DMS53 (cell line): ENCODE results near the gene MFN1.
"Not testable (repeated sequence)": the region's sequence is repeated elsewhere in the genome, so short reads cannot be mapped to it uniquely, and the experiment has no call there.

ENCODE experiments used
- DNase-seq: peaks from one replicate; lab custom pipeline; 2025; lab: John Stamatoyannopoulos, UW

The MFN1 gene

GRCh38 chr3:179347345-179348194, at the start of gene MFN1:
Gene MFN1, plus strand, starts transcription at chr3:179347709. Its CDS starts 1,143 bp downstream, at chr3:179348852.
- DNase-seq = peak; percentile 95

- DNase-seq = no peak
Observed at GRCh38 chr3:179297971-179298725, 49.4 kb upstream of the MFN1 start.

- no peak for DNase-seq
Observed at GRCh38 chr3:179299316-179299715, 48.2 kb upstream of the MFN1 start.

GRCh38 chr3:179299999-179300613, 47.4 kb upstream of the MFN1 start:
- no peak for DNase-seq

- DNase-seq = no peak
Observed at GRCh38 chr3:179301645-179302044, 45.9 kb upstream of the MFN1 start.

GRCh38 chr3:179302111-179302510, 45.4 kb upstream of the MFN1 start:
- DNase-seq = no peak

GRCh38 chr3:179304605-179305004, 42.9 kb upstream of the MFN1 start:
- peak; percentile 10 for DNase-seq

- not testable (repeated sequence) for DNase-seq
Observed at GRCh38 chr3:179307362-179307761, 40.1 kb upstream of the MFN1 start.

GRCh38 chr3:179308001-179308400, 39.5 kb upstream of the MFN1 start:
- no peak for DNase-seq

GRCh38 chr3:179309225-179310078, 38.1 kb upstream of the MFN1 start:
- no peak for DNase-seq

GRCh38 chr3:179318876-179319275, 28.6 kb upstream of the MFN1 start:
- DNase-seq = no peak

- DNase-seq = peak; percentile 46
Observed at GRCh38 chr3:179321668-179322285, 25.7 kb upstream of the MFN1 start.

GRCh38 chr3:179322286-179323196, 25.0 kb upstream of the MFN1 start, which contains the start of gene ZNF639:
Gene ZNF639, plus strand, starts transcription at chr3:179323031. Its CDS starts 5,263 bp downstream, at chr3:179328294.
- peak; percentile 84 for DNase-seq

GRCh38 chr3:179323197-179324110, 24.1 kb upstream of the MFN1 start:
- DNase-seq = peak; percentile 75

GRCh38 chr3:179324270-179324754, 23.2 kb upstream of the MFN1 start:
- no peak for DNase-seq

- DNase-seq = no peak
Observed at GRCh38 chr3:179330438-179330837, 17.1 kb upstream of the MFN1 start.

GRCh38 chr3:179332240-179332639, 15.3 kb upstream of the MFN1 start:
- no peak for DNase-seq

GRCh38 chr3:179333084-179333483, 14.4 kb upstream of the MFN1 start:
- DNase-seq = no peak
